ENCODE results near the gene FAM241B. TPM values are rescaled to one million over a fixed set of nuclear protein-coding genes. Genes with fewer than 3 reads are reported as not detected.

Gene FAM241B
- total RNA-seq, 1 donor from 2014 or later, result 2.6 TPM

DNA sequence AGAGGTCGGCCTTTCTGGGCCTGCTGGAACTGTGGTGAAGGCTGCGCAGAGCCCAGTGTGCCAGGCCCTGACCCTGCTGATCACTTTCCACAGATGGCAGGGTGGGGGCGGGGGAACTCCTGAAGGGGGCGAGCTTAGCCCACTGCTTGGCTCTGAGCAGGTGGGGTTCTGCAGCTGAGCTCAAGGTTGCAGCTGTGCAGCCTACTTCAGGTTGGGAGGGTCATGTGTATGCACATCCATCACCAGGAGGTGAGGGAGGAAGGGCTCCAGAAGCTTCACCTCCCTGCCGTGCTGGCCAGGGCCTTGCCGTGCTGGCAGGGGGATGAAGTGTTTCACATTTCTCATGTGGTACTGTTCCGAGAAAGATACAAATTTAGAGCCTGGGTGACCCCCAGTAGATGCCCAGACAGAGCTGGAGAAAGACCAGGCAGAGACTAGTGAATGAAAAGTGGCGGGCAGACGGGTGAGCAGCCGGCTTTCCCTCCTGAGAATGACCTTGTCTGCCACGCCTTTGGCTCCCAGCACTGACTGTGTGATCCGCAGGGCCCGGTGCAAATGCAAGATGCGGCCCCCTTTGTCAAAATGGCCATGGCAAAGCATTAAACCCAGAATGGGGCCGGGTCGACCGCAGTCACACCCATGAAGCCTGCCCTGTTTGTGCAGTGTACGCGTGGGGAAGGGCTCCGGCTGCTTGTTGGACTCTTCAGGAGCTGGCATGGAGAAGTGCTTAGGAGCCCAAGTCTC, 25.2 kb downstream of the FAM241B start:
- Histone ChIP-seq H4K20me1 (ENCODE audit: low read depth) (no peaks in the 10 kb centered on the region), H2AFZ (replicated peaks) (peak overlapping the region; percentile 32), H3K27ac (no peak overlapping the region), H3F3A (ENCODE audit: low read depth) (no peaks in the 10 kb centered on the region), H3K79me2 (ENCODE audit: low read depth) (no peaks in the 10 kb centered on the region), H3K9ac (no peak overlapping the region), H3K4me3 (no peak overlapping the region), H3K4me2 (no peak overlapping the region), H3K9me3 (ENCODE audit: low read depth) (no peaks in the 10 kb centered on the region), H3K27me3 (no peaks in the 10 kb centered on the region), H3K36me3 (no peaks in the 10 kb centered on the region), H3K4me1 (peaks cover 29% of the 10 kb centered on the region)
- TF ChIP-seq, protein P1, sequence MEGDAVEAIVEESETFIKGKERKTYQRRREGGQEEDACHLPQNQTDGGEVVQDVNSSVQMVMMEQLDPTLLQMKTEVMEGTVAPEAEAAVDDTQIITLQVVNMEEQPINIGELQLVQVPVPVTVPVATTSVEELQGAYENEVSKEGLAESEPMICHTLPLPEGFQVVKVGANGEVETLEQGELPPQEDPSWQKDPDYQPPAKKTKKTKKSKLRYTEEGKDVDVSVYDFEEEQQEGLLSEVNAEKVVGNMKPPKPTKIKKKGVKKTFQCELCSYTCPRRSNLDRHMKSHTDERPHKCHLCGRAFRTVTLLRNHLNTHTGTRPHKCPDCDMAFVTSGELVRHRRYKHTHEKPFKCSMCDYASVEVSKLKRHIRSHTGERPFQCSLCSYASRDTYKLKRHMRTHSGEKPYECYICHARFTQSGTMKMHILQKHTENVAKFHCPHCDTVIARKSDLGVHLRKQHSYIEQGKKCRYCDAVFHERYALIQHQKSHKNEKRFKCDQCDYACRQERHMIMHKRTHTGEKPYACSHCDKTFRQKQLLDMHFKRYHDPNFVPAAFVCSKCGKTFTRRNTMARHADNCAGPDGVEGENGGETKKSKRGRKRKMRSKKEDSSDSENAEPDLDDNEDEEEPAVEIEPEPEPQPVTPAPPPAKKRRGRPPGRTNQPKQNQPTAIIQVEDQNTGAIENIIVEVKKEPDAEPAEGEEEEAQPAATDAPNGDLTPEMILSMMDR (IDR thresholded peaks at IDR 0.05), result no peak
- TF ChIP-seq EZH2phosphoT487 (IDR thresholded peaks at IDR 0.05) (no peak), EZH2 (IDR thresholded peaks at IDR 0.05) (no peak)
- Mint-ChIP-seq H3K4me1 (peaks cover 45% of the 10 kb centered on the region), H3K27me3 (ENCODE audit: insufficient read depth, low read depth) (peaks cover 3% of the 10 kb centered on the region), H3K27ac (peak overlapping the region; percentile 87), H3K9me3 (no peaks in the 10 kb centered on the region), H3K36me3 (no peaks in the 10 kb centered on the region), H3K4me3 (no peak overlapping the region)
- no peak for DNase-seq (ENCODE audit: low spot score)

DNA sequence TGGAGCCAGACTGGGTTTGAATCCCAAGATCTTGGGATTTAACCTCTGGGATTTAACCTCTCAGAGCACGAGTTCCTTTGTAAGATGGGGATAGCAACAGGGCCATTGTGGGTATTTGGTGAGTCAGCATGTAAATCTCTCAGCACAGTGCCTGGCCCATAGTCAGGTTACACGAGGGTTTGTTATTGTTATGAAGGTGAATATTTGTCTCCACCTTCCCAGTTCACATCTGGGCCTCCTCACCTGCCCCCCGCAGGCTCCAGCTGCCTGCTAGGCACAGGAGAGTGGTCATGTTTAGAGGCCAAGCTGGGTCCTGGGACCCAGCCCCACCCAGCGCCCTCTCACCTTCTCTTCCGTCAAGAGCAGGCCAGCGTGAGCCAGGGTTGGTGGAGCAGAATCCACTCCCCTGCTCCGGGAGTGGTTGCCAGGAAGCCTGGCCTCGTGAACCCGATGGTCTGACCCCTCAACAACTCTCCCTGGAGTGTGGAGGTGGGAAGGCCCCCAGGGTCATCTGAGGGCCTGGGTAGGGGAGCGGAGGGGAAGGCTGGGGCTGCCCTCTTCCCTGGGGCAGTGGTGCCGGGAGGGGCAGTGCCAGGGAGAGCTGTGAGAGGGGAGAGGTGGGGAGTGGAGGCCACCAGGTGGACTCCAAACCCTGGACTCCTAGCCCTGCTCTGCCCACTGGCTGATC, 26.0 kb downstream of the FAM241B start:
- Histone ChIP-seq H3K4me1 (peaks cover 29% of the 10 kb centered on the region), H3K4me2 (no peak overlapping the region), H3K27me3 (no peaks in the 10 kb centered on the region), H3K4me3 (no peak overlapping the region), H4K20me1 (ENCODE audit: low read depth) (no peaks in the 10 kb centered on the region), H3F3A (ENCODE audit: low read depth) (no peaks in the 10 kb centered on the region), H3K27ac (no peak overlapping the region), H3K79me2 (ENCODE audit: low read depth) (no peaks in the 10 kb centered on the region), H3K9me3 (ENCODE audit: low read depth) (no peaks in the 10 kb centered on the region), H3K9ac (no peak overlapping the region), H2AFZ (replicated peaks) (peak overlapping the region; percentile 32), H3K36me3 (no peaks in the 10 kb centered on the region)
- Mint-ChIP-seq H3K4me3 (no peak overlapping the region), H3K27me3 (ENCODE audit: insufficient read depth, low read depth) (peaks cover 3% of the 10 kb centered on the region), H3K9me3 (no peaks in the 10 kb centered on the region), H3K27ac (peak overlapping the region; percentile 25), H3K36me3 (no peaks in the 10 kb centered on the region), H3K4me1 (peaks cover 45% of the 10 kb centered on the region)
- DNase-seq (ENCODE audit: low spot score), result peak; percentile 39
- TF ChIP-seq, protein P1 (IDR thresholded peaks at IDR 0.05), result no peak
- TF ChIP-seq EZH2 (IDR thresholded peaks at IDR 0.05) (no peak), EZH2phosphoT487 (IDR thresholded peaks at IDR 0.05) (no peak)

DNA sequence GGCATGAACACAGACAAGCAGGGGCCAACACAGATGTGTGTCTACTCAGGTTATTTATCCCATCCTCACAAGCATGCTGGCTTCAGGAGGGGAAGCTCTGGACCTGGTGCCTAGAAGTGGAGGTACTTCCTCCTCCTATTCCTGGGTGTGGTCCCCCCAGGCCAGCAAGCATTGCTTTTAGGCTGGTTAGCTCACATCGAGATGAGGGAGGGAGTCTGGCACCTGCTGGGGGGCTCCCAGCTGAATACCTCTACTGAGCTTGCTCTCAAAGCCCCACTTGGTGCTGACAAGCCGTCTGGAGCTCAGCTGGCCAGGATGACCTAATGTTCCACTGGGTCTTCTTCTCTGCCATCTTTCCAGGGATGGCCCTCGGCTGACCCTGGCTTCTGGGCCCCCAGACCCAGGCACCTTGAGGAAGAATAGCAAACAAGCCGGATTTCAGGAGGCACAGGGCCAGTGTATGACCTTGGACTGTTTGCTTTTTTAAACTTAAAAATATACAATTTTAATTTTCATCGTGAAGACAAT, 26.8 kb downstream of the FAM241B start:
- H3K27ac ChIP-seq, result no peak overlapping the region
- H3K27ac Mint-ChIP-seq, result no peak overlapping the region
- DNase-seq (ENCODE audit: low spot score), result no peak

More for the DNA sequence above, 26.8 kb downstream of the FAM241B start:
- no peaks in the 10 kb centered on the region for H3F3A ChIP-seq (ENCODE audit: low read depth)
- no peak overlapping the region for H2AFZ ChIP-seq (replicated peaks)
- H3K9me3 ChIP-seq (ENCODE audit: low read depth), result no peaks in the 10 kb centered on the region
- peaks cover 29% of the 10 kb centered on the region for H3K4me1 ChIP-seq
- no peaks in the 10 kb centered on the region for H3K9me3 Mint-ChIP-seq
- H3K36me3 Mint-ChIP-seq, result no peaks in the 10 kb centered on the region
- no peaks in the 10 kb centered on the region for H3K36me3 ChIP-seq
- H3K9ac ChIP-seq, result no peak overlapping the region
- no peak overlapping the region for H3K4me2 ChIP-seq
- H3K27me3 Mint-ChIP-seq (ENCODE audit: insufficient read depth, low read depth), result peaks cover 6% of the 10 kb centered on the region
- no peaks in the 10 kb centered on the region for H3K79me2 ChIP-seq (ENCODE audit: low read depth)
- no peaks in the 10 kb centered on the region for H4K20me1 ChIP-seq (ENCODE audit: low read depth)
- no peak overlapping the region for H3K4me3 ChIP-seq
- TF ChIP-seq, protein P1 (IDR thresholded peaks at IDR 0.05), result no peak
- no peak for TF ChIP-seq EZH2 (IDR thresholded peaks at IDR 0.05)
- TF ChIP-seq EZH2phosphoT487 (IDR thresholded peaks at IDR 0.05), result no peak
- no peaks in the 10 kb centered on the region for H3K27me3 ChIP-seq
- H3K4me3 Mint-ChIP-seq, result no peak overlapping the region
- H3K4me1 Mint-ChIP-seq, result peaks cover 42% of the 10 kb centered on the region
